Measurements from ENCODE around the gene ASAH2. TPM values are rescaled to one million over a fixed set of nuclear protein-coding genes. Genes with fewer than 3 reads are reported as not detected.

ASAH2 gene
- total RNA-seq, 4 donors from 2014 or later, result 0.10 to 1.9 (median 0.86) TPM

Other genes with a start within 250 kb of the ASAH2 start
- 10 to 100 TPM; 19.7 to 24.9 (median 22.3) TPM for gene WASHC2A, start 183.6 kb downstream of the ASAH2 start, total RNA-seq

All from gastrocnemius medialis (tissue), 4 donors.